Liver (tissue), 9 donors: ENCODE measurements around the gene ZNF423. TPM values are rescaled to one million over a fixed set of nuclear protein-coding genes. Genes with fewer than 3 reads are reported as not detected.

Source experiments
- DNase-seq: peaks from one replicate; pipeline ENCODE4 v3.0.0-alpha.2; 2017; ENCODE audit warnings: low spot score
- H3K27ac ChIP-seq, 2 donors: one replicate each; pipeline ENCODE4 v1.7.0; 2013; ENCODE audit warnings: inconsistent platforms in 2 of 2, low read length in 2 of 2, control low read depth in 1 of 2, low read depth in 1 of 2, mild to moderate bottlenecking in 1 of 2
- H3K27me3 ChIP-seq, 4 donors: one replicate each; pipeline versions ENCODE4 v1.6.1 to v1.7.0; 2013; ENCODE audit warnings: low read length in 3 of 4, inconsistent platforms in 1 of 4, mild to moderate bottlenecking in 1 of 4, moderate library complexity in 1 of 4; ENCODE audit not compliant: control insufficient read depth in 4 of 4, insufficient read depth in 4 of 4
- H3K36me3 ChIP-seq, 4 donors: one replicate each; pipeline versions ENCODE4 v1.6.1 to v1.7.0; 2013; ENCODE audit warnings: low read length in 3 of 4, mild to moderate bottlenecking in 3 of 4, low read depth in 1 of 4, moderate library complexity in 1 of 4; ENCODE audit not compliant: control insufficient read depth in 4 of 4, insufficient read depth in 3 of 4
- H3K4me1 ChIP-seq, 4 donors: one replicate each; pipeline versions ENCODE4 v1.6.1 to v1.7.0; 2013; ENCODE audit warnings: low read length in 3 of 4, mild to moderate bottlenecking in 3 of 4, moderate library complexity in 1 of 4; ENCODE audit not compliant: control insufficient read depth in 4 of 4, insufficient read depth in 4 of 4
- H3K4me3 ChIP-seq, 3 donors: one replicate each; pipeline versions ENCODE4 v1.6.1 to v1.7.0; 2013; ENCODE audit warnings: low read length in 3 of 3, control low read depth in 1 of 3, low read depth in 1 of 3, mild to moderate bottlenecking in 1 of 3
- H3K9ac ChIP-seq, 2 donors: one replicate each; pipeline ENCODE4 v1.7.0; 2013; ENCODE audit warnings: low read length in 2 of 2, mild to moderate bottlenecking in 2 of 2, moderate library complexity in 2 of 2, control low read depth in 1 of 2, low read depth in 1 of 2
- H3K9me3 ChIP-seq, 4 donors: one replicate each; pipeline versions ENCODE4 v1.6.1 to v1.7.0; 2013; ENCODE audit warnings: low read length in 3 of 4; ENCODE audit not compliant: control insufficient read depth in 4 of 4
- ATF3 ChIP-seq: IDR thresholded peaks from 2 replicates; pipeline ENCODE4 v1.6.1; 2016; ENCODE audit warnings: antibody characterized with exemption
- CTCF ChIP-seq: fragments of 150-350 bp; IDR thresholded peaks from 2 replicates; pipeline ENCODE4 v1.5.1; 2017; ENCODE audit warnings: improper control_type of control experiment, low read depth, low read length; ENCODE audit not compliant: missing input control
- EGR1 ChIP-seq, 2 donors: IDR thresholded peaks; 2 replicates each; pipeline ENCODE4 v1.6.1; 2016 to 2018; ENCODE audit warnings: antibody characterized with exemption in 2 of 2, low read depth in 2 of 2
- FOXA1 ChIP-seq: IDR thresholded peaks from 2 replicates; pipeline ENCODE4 v1.6.1; 2016; ENCODE audit warnings: antibody characterized with exemption
- FOXA2 ChIP-seq: IDR thresholded peaks from 2 replicates; pipeline ENCODE4 v1.6.1; 2016; ENCODE audit warnings: antibody characterized with exemption
- GABPA ChIP-seq, 2 donors: IDR thresholded peaks in 1 of 2; conservative IDR thresholded peaks in 1 of 2; 2 replicates each; pipeline ENCODE4 v1.6.1; 2016; ENCODE audit warnings: antibody characterized with exemption in 2 of 2, mild to moderate bottlenecking in 1 of 2, moderate library complexity in 1 of 2
- HNF4A ChIP-seq, 2 donors: conservative IDR thresholded peaks; 2 replicates each; pipeline ENCODE4 v1.6.1; 2016; ENCODE audit warnings: antibody characterized with exemption in 2 of 2, mild to moderate bottlenecking in 2 of 2
- HNF4G ChIP-seq: IDR thresholded peaks from 2 replicates; pipeline ENCODE4 v1.6.1; 2016; ENCODE audit warnings: antibody characterized with exemption
- JUND ChIP-seq, 2 donors: IDR thresholded peaks; 2 replicates each; pipeline ENCODE4 v1.6.1; 2016; ENCODE audit warnings: antibody characterized with exemption in 2 of 2
- MAX ChIP-seq: IDR thresholded peaks from 2 replicates; pipeline ENCODE4 v1.6.1; 2016; ENCODE audit warnings: antibody characterized with exemption
- NR2F2 ChIP-seq: IDR thresholded peaks from 2 replicates; pipeline ENCODE4 v1.6.1; 2016; ENCODE audit warnings: antibody characterized with exemption
- RAD21 ChIP-seq, 2 donors: IDR thresholded peaks; 2 replicates each; pipeline ENCODE4 v1.6.1; 2016; ENCODE audit warnings: antibody characterized with exemption in 2 of 2, mild to moderate bottlenecking in 2 of 2
- RXRA ChIP-seq, 2 donors: IDR thresholded peaks; 2 replicates each; pipeline ENCODE4 v1.6.1; 2017 to 2018; ENCODE audit warnings: antibody characterized with exemption in 2 of 2, mild to moderate bottlenecking in 1 of 2
- SP1 ChIP-seq: IDR thresholded peaks from 2 replicates; pipeline ENCODE4 v1.6.1; 2018; ENCODE audit warnings: antibody characterized with exemption, mild to moderate bottlenecking
- TAF1 ChIP-seq: conservative IDR thresholded peaks from 2 replicates; pipeline ENCODE4 v1.6.1; 2016; ENCODE audit warnings: antibody characterized with exemption, mild to moderate bottlenecking
- YY1 ChIP-seq: IDR thresholded peaks from 2 replicates; pipeline ENCODE4 v1.6.1; 2016; ENCODE audit warnings: antibody characterized with exemption, mild to moderate bottlenecking
- WGBS: extraction: QIAGEN DNeasy Blood & Tissue Kit; methylation state at CpG from one replicate; pipeline ENCODE4 v1.1.7; 2013; 5-methylcytosine and 5-hydroxymethylcytosine counted together
- polyA plus RNA-seq, 2 donors: library from polyadenylated mRNA; stranded (reverse) in 1 of 2; unstranded in 1 of 2; fragments of 200-250 nt in 1 of 2; fragments of >200 nt in 1 of 2; fragmentation: Nextera tagmentation in 1 of 2; extraction: Ambion mirVana in 1 of 2; gene quantifications; one replicate each; pipeline versions ENCODE4 v1.2.1 to v1.2.3, GENCODE V29; 2013 to 2015
- total RNA-seq, 2 donors: library from RNA; depleted of rRNA; stranded (reverse); fragments of >200 nt; gene quantifications; one replicate each; pipeline ENCODE4 v1.2.3, GENCODE V29; 2014
- TF ChIP-seq, protein P1 (sequence below): IDR thresholded peaks from 2 replicates; pipeline ENCODE4 v1.6.1; 2016; ENCODE audit warnings: antibody characterized with exemption
- donor health status: healthy.
- donor health status: healthy.
- donor health status: healthy.
- donor health status: healthy.
- donor health status: healthy.

Gene ZNF423
- total and polyA plus RNA-seq, 4 donors = 0.24 to 1.6 (median 0.39) TPM

DNA sequence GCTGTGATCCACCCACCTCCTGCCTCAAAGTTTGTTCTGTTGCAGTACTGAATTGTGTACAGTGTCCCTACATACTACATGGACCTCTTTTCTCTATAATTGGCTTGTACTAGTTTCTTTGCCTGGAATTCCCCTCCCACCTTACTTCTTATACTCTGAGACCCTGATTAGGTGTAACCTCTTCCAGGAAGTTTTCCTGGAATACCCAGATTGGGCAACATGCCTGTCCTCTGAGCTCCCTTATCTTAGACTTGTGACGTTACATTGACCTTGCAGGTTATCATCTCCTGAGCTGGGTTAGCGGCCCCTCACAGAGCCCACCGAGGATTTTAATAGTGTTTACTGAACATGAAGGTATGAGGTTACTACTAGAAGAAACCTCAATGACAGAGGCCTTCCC lies 237.0 kb downstream of the ZNF423 start:
- no peak overlapping the region for H3K9ac ChIP-seq
- 52% methylated on average over 3 of the region's 3 CpGs for WGBS
- H3K36me3 ChIP-seq = no peaks in the 10 kb centered on the region
- DNase-seq = no peak
- no peaks in the 10 kb centered on the region for H3K4me1 ChIP-seq
- no peaks in the 10 kb centered on the region for H3K27me3 ChIP-seq
- H3K9me3 ChIP-seq = no peaks in the 10 kb centered on the region
- no peak for TF ChIP-seq HNF4A (conservative IDR thresholded peaks at IDR 0.05)
- no peak overlapping the region for H3K27ac ChIP-seq
- no peak overlapping the region for H3K4me3 ChIP-seq

DNA sequence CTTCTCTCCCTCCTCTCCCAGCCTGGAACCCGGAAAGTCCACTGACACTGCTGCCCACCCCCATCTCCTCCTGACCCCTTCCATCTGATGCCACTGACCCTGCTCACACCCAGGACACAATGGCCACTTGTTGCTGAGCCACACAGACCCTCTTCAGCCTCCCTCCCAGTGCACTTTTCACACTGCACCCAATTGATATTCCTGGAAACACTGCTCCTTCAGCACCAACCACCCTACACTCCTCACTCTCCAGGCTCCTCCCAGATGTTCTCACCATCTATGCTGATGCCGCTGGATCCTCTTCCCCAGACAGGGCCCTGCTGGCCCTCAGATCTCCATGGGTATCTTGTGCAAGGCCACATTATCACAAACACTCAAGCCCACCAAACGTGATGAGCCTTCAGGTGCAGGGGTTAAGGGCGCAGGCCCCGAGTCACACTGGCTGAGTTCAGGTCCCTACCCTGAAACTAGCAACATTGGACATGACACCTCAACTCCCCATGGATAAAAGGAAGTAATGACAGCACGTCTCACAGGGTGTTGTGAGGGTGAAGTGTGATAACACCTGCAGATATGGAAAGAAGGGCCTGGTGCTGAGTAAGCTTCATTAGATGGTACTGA lies 238.1 kb downstream of the ZNF423 start:
- Histone ChIP-seq H3K36me3 (no peaks in the 10 kb centered on the region), H3K9ac (no peak overlapping the region), H3K9me3 (no peaks in the 10 kb centered on the region), H3K4me3 (no peak overlapping the region), H3K27ac (no peak overlapping the region), H3K4me1 (no peaks in the 10 kb centered on the region), H3K27me3 (no peaks in the 10 kb centered on the region)
- WGBS = 87% methylated on average over 6 of the region's 6 CpGs
- no peak for DNase-seq
- TF ChIP-seq FOXA1 (no peak), NR2F2 (no peak), YY1 (no peak), HNF4A (conservative IDR thresholded peaks at IDR 0.05) (no peak), MAX (no peak), ATF3 (no peak)
- TF ChIP-seq, protein P1, sequence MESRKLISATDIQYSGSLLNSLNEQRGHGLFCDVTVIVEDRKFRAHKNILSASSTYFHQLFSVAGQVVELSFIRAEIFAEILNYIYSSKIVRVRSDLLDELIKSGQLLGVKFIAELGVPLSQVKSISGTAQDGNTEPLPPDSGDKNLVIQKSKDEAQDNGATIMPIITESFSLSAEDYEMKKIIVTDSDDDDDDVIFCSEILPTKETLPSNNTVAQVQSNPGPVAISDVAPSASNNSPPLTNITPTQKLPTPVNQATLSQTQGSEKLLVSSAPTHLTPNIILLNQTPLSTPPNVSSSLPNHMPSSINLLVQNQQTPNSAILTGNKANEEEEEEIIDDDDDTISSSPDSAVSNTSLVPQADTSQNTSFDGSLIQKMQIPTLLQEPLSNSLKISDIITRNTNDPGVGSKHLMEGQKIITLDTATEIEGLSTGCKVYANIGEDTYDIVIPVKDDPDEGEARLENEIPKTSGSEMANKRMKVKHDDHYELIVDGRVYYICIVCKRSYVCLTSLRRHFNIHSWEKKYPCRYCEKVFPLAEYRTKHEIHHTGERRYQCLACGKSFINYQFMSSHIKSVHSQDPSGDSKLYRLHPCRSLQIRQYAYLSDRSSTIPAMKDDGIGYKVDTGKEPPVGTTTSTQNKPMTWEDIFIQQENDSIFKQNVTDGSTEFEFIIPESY = no peak

- no peaks in the 10 kb centered on the region for H3K36me3 ChIP-seq
- no peak overlapping the region for H3K4me3 ChIP-seq
- no peaks in the 10 kb centered on the region for H3K27me3 ChIP-seq
- no peak for DNase-seq
- no peaks in the 10 kb centered on the region for H3K4me1 ChIP-seq
- H3K9me3 ChIP-seq = no peaks in the 10 kb centered on the region
- H3K9ac ChIP-seq = no peak overlapping the region
- no peak overlapping the region for H3K27ac ChIP-seq
- WGBS = 76% methylated on average over 4 of the region's 4 CpGs
- no peak for TF ChIP-seq ATF3
- TF ChIP-seq, protein P1 = no peak
- no peak for TF ChIP-seq NR2F2
- TF ChIP-seq HNF4G = no peak
- TF ChIP-seq EGR1 (IDR thresholded peaks at IDR 0.05; ENCODE audit: low read depth in 2 of 2) = no peak
- no peak for TF ChIP-seq CTCF
- no peak for TF ChIP-seq MAX
- TF ChIP-seq RAD21 (IDR thresholded peaks at IDR 0.05) = no peak
- TF ChIP-seq FOXA2 = no peak
- TF ChIP-seq GABPA (IDR thresholded peaks at IDR 0.05 in 1 of 2, conservative IDR thresholded peaks at IDR 0.05 in 1 of 2) = no peak
- TF ChIP-seq RXRA (IDR thresholded peaks at IDR 0.05) = no peak
- no peak for TF ChIP-seq YY1
- no peak for TF ChIP-seq JUND (IDR thresholded peaks at IDR 0.05)
- TF ChIP-seq TAF1 = no peak
- TF ChIP-seq SP1 = no peak
Observed at GRCh38 chr16:49617016-49617629, 238.8 kb downstream of the ZNF423 start.
